ENCODE measurements around the gene NR2F6.

NR2F6 gene

GRCh38 chr19:17245535-17245984 lies at the start of gene NR2F6:
Gene NR2F6, minus strand, starts transcription at chr19:17245919. Its CDS starts 699 bp downstream, at chr19:17245220.
- peaks cover 0 to 8% of the 10 kb centered on the region in 2 experiments; a peak in 1 of 3 replicates for H3K36me3 ChIP-seq (ENCODE audit: control insufficient read depth in 2 of 2, insufficient read depth in 1 of 2, low read length in 2 of 2)
- H3K4me1 ChIP-seq (ENCODE audit: control insufficient read depth, insufficient read depth, low read length): peaks cover 10% of the 10 kb centered on the region
- POLR2A ChIA-PET: interaction anchor here (0.6 to 6.8 kb wide), 6 partner anchors 10 to 87 kb away, joined by 3 to 29 read pairs (median 3); partner anchors contain the start of genes BABAM1, MRPL34, OCEL1 and USE1
- TF ChIP-seq ZNF221 (tag by site-specific recombination; IDR thresholded peaks at IDR 0.05; ENCODE audit: borderline replicate concordance): no peak
- TF ChIP-seq ZBTB1 (tag by site-specific recombination; IDR thresholded peaks at IDR 0.05): no peak
- TF ChIP-seq ZNF26 (tag by site-specific recombination; IDR thresholded peaks at IDR 0.05): no peak
- TF ChIP-seq ZNF707 (tag by site-specific recombination; IDR thresholded peaks at IDR 0.05): no peak
- no peak for TF ChIP-seq GLI4 (tag by site-specific recombination; IDR thresholded peaks at IDR 0.05)
- TF ChIP-seq ZNF830 (tag by site-specific recombination; IDR thresholded peaks at IDR 0.05; ENCODE audit: low read depth): no peak
- no peak for TF ChIP-seq ZNF202 (tag by site-specific recombination; IDR thresholded peaks at IDR 0.05; ENCODE audit: borderline replicate concordance)
- no peak for TF ChIP-seq ZNF639 (tag by site-specific recombination; IDR thresholded peaks at IDR 0.05)
- TF ChIP-seq ZNF529 (tag by site-specific recombination; IDR thresholded peaks at IDR 0.05; ENCODE audit: insufficient replicate concordance): no peak
- no peak for TF ChIP-seq YY1 (tag by site-specific recombination; IDR thresholded peaks at IDR 0.05)
- no peak for TF ChIP-seq ZNF155 (tag by site-specific recombination; IDR thresholded peaks at IDR 0.05)
- no peak for TF ChIP-seq ZBTB11 (tag by site-specific recombination; conservative IDR thresholded peaks at IDR 0.05; ENCODE audit: low read depth)
- TF ChIP-seq ZNF19 (tag by site-specific recombination; IDR thresholded peaks at IDR 0.05; ENCODE audit: low read depth): no peak
- no peak for TF ChIP-seq HOXA7 (CRISPR knock-in tag; IDR thresholded peaks at IDR 0.05; ENCODE audit: borderline replicate concordance)
- H3K27ac ChIP-seq (ENCODE audit: extremely low read depth, low read depth, low read length): peak within 1 kb of the TSS; percentile 82; the same call in 1 of the 2 replicates
- peak within 1 kb of the TSS; percentile 76 for H3K4me3 ChIP-seq (ENCODE audit: low read depth, low read length)
- H3K9me3 ChIP-seq (ENCODE audit: control insufficient read depth, insufficient read depth, low read depth, low read length): no peaks in the 10 kb centered on the region
- CTCF ChIA-PET: interaction anchor here (0.6 kb wide), 1 partner anchor 52 kb away, joined by 3 read pairs; no protein-coding TSS in a partner anchor

GRCh38 chr19:17294051-17294891 lies 48.6 kb upstream of the NR2F6 start:
- CTCF ChIA-PET: interaction anchor here (0.6 to 1.0 kb wide), 2 partner anchors 10 to 91 kb away, joined by 4 to 5 read pairs; no protein-coding TSS in a partner anchor
- Histone ChIP-seq H3K27ac (ENCODE audit: extremely low read depth, low read depth, low read length) (no peak overlapping the region), H3K4me3 (ENCODE audit: low read depth, low read length) (no peak overlapping the region)
- TF ChIP-seq ZSCAN5A (tag by site-specific recombination; IDR thresholded peaks at IDR 0.05) (no peak), GLIS1 (tag by site-specific recombination; IDR thresholded peaks at IDR 0.05) (no peak; the same call in 1 of the 2 replicates), ZNF311 (tag by site-specific recombination; IDR thresholded peaks at IDR 0.05; ENCODE audit: borderline replicate concordance) (no peak), KLF10 (tag by site-specific recombination; IDR thresholded peaks at IDR 0.05) (peak; percentile 63; the same call in 1 of the 2 replicates), ZNF830 (tag by site-specific recombination; IDR thresholded peaks at IDR 0.05; ENCODE audit: low read depth) (no peak), KLF1 (tag by site-specific recombination; IDR thresholded peaks at IDR 0.05) (peak; percentile 72), KLF9 (tag by site-specific recombination; IDR thresholded peaks at IDR 0.05; ENCODE audit: low read depth) (peak; percentile 100), HIC1 (tag by site-specific recombination; IDR thresholded peaks at IDR 0.05) (peak; percentile 70; the same call in 1 of the 2 replicates), SP3 (tag by site-specific recombination; IDR thresholded peaks at IDR 0.05) (peak; percentile 76), KLF16 (tag by site-specific recombination; IDR thresholded peaks at IDR 0.05) (peak; percentile 49; the same call in 1 of the 2 replicates)

More at GRCh38 chr19:17294051-17294891, 48.6 kb upstream of the NR2F6 start:
- H3K9me3 ChIP-seq (ENCODE audit: control insufficient read depth, insufficient read depth, low read depth, low read length): no peaks in the 10 kb centered on the region
- H3K4me1 ChIP-seq (ENCODE audit: control insufficient read depth, insufficient read depth, low read length): no peaks in the 10 kb centered on the region
- POLR2A ChIA-PET: interaction anchor here (1.4 to 1.5 kb wide), 2 partner anchors 9 to 11 kb away, joined by 3 read pairs; partner anchors contain the start of genes ABHD8 and MRPL34
- peaks cover 0 to 40% of the 10 kb centered on the region in 2 experiments; a peak in 2 of 3 replicates for H3K36me3 ChIP-seq (ENCODE audit: control insufficient read depth in 2 of 2, insufficient read depth in 1 of 2, low read length in 2 of 2)

All from HEK293 (cell line).